SK-N-MC (cell line): Measurements from ENCODE around the gene LRIG1.

Source experiments
- EZH2 ChIP-seq: fragments of 200-600 bp; sonication (generic); IDR thresholded peaks from one replicate; pipeline ENCODE4 v1.6.1; 2017; ENCODE audit warnings: antibody characterized with exemption
- FOXP2 ChIP-seq: optimal IDR thresholded peaks from 2 replicates; pipeline ENCODE3; 2011; ENCODE audit warnings: mild to moderate bottlenecking, moderate library complexity; ENCODE audit not compliant: insufficient read depth; ENCODE audit errors: extremely low read length, control extremely low read depth
- POLR2AphosphoS5 ChIP-seq: IDR thresholded peaks from 2 replicates; pipeline ENCODE4 v1.6.1; 2012; ENCODE audit warnings: mild to moderate bottlenecking, low read depth, low read length, borderline replicate concordance

DNA sequence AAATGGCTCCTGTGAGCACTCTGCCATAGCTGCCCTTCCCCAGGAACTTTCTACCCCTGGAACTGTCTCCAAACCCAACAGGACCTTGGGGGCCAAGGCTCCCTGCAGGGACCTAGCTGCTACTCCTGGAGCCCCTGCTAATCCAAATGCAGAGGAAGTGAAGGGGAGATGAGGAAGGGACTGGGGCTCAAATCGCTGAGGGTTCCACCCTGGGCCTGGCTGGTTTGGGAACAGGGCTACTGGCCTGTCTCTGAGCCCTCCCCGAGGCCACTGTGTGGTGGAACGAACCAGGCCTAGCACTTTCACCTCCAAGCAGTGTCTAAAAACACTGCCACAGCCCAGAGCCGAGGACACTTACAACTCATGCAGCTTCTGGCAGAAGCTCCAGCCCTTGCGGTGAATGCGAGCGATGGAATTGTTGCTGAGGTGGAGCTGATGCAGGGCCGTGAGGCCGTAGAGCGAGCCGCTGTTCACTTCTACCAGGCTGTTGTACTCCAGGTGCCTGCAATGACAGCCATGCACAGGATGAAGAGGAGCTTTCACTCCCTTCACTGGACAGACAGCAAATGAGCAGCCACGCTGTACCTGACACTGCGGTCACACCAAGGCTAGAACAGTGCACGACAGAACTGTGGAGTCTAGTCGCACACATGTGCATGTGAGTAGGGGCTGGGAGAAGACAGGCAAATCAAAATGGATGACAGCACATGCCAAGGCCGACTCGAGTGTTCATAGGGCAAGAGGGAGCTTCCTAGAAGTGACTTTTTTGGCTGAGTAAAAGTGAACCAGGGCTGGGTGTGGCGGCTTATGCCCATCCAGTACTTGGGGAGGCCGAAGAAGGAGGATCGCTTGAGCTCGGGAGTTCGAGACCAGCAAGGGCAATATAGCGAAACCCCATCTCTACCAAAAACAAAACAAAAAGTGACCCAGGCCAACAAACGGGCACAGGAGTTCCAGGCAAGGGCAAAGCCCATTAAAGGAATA is 90.8 kb downstream of the LRIG1 start:
- TF ChIP-seq FOXP2 (no peak), EZH2 (no peak), POLR2AphosphoS5 (no peak)
